Ovary (tissue), 10 donors: ENCODE results near the gene TRNP1. TPM values are rescaled to one million over a fixed set of nuclear protein-coding genes. Genes with fewer than 3 reads are reported as not detected.
"Not testable (repeated sequence)": the region's sequence is repeated elsewhere in the genome, so short reads cannot be mapped to it uniquely, and the experiment has no call there.

ENCODE experiments used
- DNase-seq, 5 donors: peaks; one replicate each; pipeline ENCODE4 v3.0.0-alpha.2; 2019 to 2020
- H3K27ac ChIP-seq, 2 donors: fragments of 200-600 bp; one replicate each; pipeline versions ENCODE4 v1.5.1 to v1.8.0; 2019 to 2022
- H3K27me3 ChIP-seq: fragments of 200-600 bp; one replicate; pipeline ENCODE4 v1.8.0; 2022
- H3K36me3 ChIP-seq: fragments of 200-600 bp; sonication (generic); one replicate; pipeline ENCODE4 v1.5.1; 2019
- H3K4me1 ChIP-seq: one replicate; pipeline ENCODE4 v1.8.1; 2013; ENCODE audit warnings: mild to moderate bottlenecking, moderate library complexity; ENCODE audit not compliant: insufficient read depth
- H3K4me3 ChIP-seq: fragments of 200-600 bp; sonication (generic); one replicate; pipeline ENCODE4 v1.5.1; 2017
- H3K9me3 ChIP-seq, 2 donors: fragments of 200-600 bp in 1 of 2; sonication (generic) in 1 of 2; one replicate each; pipeline versions ENCODE4 v1.5.1 to v1.8.1; 2013 to 2019; ENCODE audit warnings: mild to moderate bottlenecking in 1 of 2, moderate library complexity in 1 of 2
- EP300 ChIP-seq: sonication (generic); formaldehyde crosslinking; IDR thresholded peaks from one replicate; pipeline ENCODE4 v1.6.1; 2017; ENCODE audit warnings: antibody characterized with exemption
- POLR2A ChIP-seq: fragments of 450-650 bp; IDR thresholded peaks from one replicate; pipeline ENCODE4 v1.6.1; 2017; ENCODE audit warnings: antibody characterized with exemption, mild to moderate bottlenecking, moderate library complexity
- WGBS, 3 donors: extraction: QIAGEN DNeasy Blood & Tissue Kit in 1 of 3; methylation state at CpG; one replicate each; pipeline versions ENCODE4 v1.1.5 to v1.1.7; 2013 to 2017; 5-methylcytosine and 5-hydroxymethylcytosine counted together
- intact Hi-C, 4 donors: fragments of 100-400 bp; cut with DNase I; formaldehyde crosslinking; loops; one replicate each; pipeline versions ENCODE4 v1.11.0 to v1.15.1; 2022 to 2023
- long read RNA-seq, 3 donors: library from polyadenylated mRNA in 2 of 3; unstranded in 2 of 3; transcript quantifications; one replicate each; pipeline ENCODE4 v2.0.0 and lab custom pipeline, GENCODE V29; 2021 to 2026
- polyA plus RNA-seq, 2 donors: library from polyadenylated mRNA; stranded (reverse); fragments of 200-250 nt in 1 of 2; fragments of 350-450 nt in 1 of 2; fragmentation: Illumina TruSeq in 1 of 2; extraction: RNeasy Lipid Tissue Mini Kit (QIAGEN cat#74804) in 1 of 2; gene quantifications; one replicate each; pipeline ENCODE4 v1.2.3, GENCODE V29; 2013 to 2014
- total RNA-seq, 7 donors: library from RNA; depleted of rRNA in 2 of 7; stranded (reverse); fragments of >200 nt in 2 of 7; fragmentation: NEBNext Ultra II Directional in 3 of 7; extraction: Animal tissue kit (Norgen Biotek cat#: 25700) in 3 of 7; gene quantifications; one replicate each; pipeline versions ENCODE4 v1.1.0 to v1.2.4, GENCODE V29; 2016 to 2023
- TF ChIP-seq, protein P1 (sequence below), 3 donors: fragments of 450-650 bp in 2 of 3; fragments of 200-600 bp in 1 of 3; IDR thresholded peaks; one replicate each; pipeline versions ENCODE4 v1.5.1 to v1.8.0; 2016 to 2022; ENCODE audit warnings: antibody characterized with exemption in 3 of 3, mild to moderate bottlenecking in 1 of 3
- donor health status: DM: no; HTN: no; CAD: no; lungs with moderate emphysema.
- donor health status: DM: no; HTN: no; CAD: no.
- donor health status: Bipolar disorder and iron deficiency.
- donor health status: DM: yes; HTN: yes; CAD: no.
- donor health status: DM: no; HTN: no; CAD: no.
- donor health status: DM: yes; HTN: yes; CAD: no.

Gene TRNP1
- total RNA-seq (10 to 100 TPM in 1 of 7 donors, 1 to 10 TPM in 3, under 1 TPM in 3; 0.25 to 23.8 (median 2.9) TPM), polyA plus RNA-seq (10 to 100 TPM in 1 of 2 donors, 1 to 10 TPM in 1; 4.2 to 18.0 TPM)
- long read RNA-seq, donor 1, result 0 reads
- long read RNA-seq, donor 2, transcript TRNP1-201 (2 exons, 1,958 nt), result major isoform, 21 of 21 reads
- long read RNA-seq, donor 2, partial matches to known transcripts, result 0 of 21 reads
- long read RNA-seq, donor 2, other reads (novel, unspliced or antisense), result 0 of 21 reads
- long read RNA-seq, donor 3, transcript TRNP1-201 (2 exons, 1,958 nt), result major isoform, 9 of 13 reads
- long read RNA-seq, donor 3, partial matches to known transcripts, result 0 of 13 reads
- long read RNA-seq, donor 3, other reads (novel, unspliced or antisense), result 2 of 13 reads

DNA sequence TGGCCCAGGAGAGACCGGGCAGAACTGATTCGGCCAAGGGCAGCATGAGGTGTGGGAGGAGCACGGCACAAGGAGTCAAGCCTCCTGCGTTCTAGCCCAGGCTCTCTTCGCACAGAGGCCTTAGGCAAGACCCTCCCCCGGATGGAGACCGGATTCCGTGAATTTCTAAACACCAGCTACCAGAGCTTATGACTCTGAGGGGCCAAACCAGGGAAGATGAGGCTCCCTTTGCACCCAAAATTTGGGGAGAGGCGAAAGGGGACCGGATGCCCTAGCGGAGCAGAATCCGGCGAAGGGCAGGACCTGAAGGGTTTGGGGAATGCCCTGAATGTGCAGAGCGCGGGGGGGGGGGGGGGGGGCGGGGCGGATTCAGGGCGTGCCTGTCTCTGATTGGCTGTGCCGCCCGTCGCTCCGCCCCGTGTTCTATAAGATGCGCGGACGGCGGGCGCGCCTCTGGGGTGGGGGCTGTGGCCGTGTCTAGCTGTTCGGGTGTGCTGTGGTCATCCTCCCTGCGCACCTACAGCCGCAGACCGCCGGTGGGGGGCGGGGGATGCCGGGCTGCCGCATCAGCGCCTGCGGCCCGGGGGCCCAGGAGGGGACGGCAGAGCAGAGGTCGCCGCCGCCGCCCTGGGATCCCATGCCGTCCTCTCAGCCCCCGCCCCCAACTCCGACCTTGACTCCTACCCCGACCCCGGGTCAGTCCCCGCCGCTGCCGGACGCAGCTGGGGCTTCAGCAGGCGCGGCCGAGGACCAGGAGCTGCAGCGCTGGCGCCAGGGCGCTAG is at the start of gene TRNP1:
TSS of gene TRNP1 (plus strand) at position 456 of the 783 bp plus-strand sequence. CDS start at position 551, 95 bp downstream.
- H3K36me3 ChIP-seq, result no peaks in the 10 kb centered on the region
- intact Hi-C loops, result no loop called here
- peak within 1 kb of the TSS; percentile 67 for H3K4me3 ChIP-seq
- H3K27ac ChIP-seq, result no peak within 1 kb of the TSS
- peaks cover 6% of the 10 kb centered on the region for H3K4me1 ChIP-seq
- TF ChIP-seq EP300 (no peak), POLR2A (no peak)
- TF ChIP-seq, protein P1, sequence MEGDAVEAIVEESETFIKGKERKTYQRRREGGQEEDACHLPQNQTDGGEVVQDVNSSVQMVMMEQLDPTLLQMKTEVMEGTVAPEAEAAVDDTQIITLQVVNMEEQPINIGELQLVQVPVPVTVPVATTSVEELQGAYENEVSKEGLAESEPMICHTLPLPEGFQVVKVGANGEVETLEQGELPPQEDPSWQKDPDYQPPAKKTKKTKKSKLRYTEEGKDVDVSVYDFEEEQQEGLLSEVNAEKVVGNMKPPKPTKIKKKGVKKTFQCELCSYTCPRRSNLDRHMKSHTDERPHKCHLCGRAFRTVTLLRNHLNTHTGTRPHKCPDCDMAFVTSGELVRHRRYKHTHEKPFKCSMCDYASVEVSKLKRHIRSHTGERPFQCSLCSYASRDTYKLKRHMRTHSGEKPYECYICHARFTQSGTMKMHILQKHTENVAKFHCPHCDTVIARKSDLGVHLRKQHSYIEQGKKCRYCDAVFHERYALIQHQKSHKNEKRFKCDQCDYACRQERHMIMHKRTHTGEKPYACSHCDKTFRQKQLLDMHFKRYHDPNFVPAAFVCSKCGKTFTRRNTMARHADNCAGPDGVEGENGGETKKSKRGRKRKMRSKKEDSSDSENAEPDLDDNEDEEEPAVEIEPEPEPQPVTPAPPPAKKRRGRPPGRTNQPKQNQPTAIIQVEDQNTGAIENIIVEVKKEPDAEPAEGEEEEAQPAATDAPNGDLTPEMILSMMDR (IDR thresholded peaks at IDR 0.05), result no peak
- WGBS, 3 donors, result 0 to 1% (median 1%) methylated on average over 15 to 61 of the region's 61 CpGs
- peak in 3 of 5 donors; percentile 43 to 68 (median 60) for DNase-seq
- no peaks in the 10 kb centered on the region for H3K9me3 ChIP-seq
- H3K27me3 ChIP-seq, result no peaks in the 10 kb centered on the region

DNA sequence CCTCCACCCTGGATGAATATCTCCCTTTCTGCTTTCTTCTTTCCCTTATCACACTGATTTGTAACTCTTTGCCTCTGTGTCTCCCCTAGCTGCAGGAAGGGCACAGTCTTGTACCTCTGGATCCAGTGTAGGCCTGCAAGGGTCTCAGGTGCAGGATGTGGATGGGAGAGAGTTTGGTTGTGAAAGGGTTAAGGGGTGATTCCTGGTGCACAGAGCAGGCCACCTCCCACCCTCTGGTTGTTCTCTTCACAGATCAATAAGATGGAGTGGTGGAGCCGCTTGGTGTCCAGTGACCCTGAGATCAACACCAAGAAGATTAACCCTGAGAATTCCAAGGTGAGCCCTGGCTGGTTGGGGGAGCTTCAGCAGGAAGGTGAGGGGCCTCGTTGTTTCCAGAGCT is 48.4 kb upstream of the TRNP1 start:
- Histone ChIP-seq H3K9me3 (no peaks in the 10 kb centered on the region), H3K36me3 (no peaks in the 10 kb centered on the region), H3K27me3 (no peaks in the 10 kb centered on the region), H3K27ac (no peak overlapping the region), H3K4me1 (peaks cover 2% of the 10 kb centered on the region), H3K4me3 (no peak overlapping the region)
- intact Hi-C loops, result no loop called here
- no peak for DNase-seq
- 43 to 70% (median 59%) methylated on average over 2 of the region's 2 CpGs for WGBS, 3 donors
- TF ChIP-seq EP300, result no peak
- TF ChIP-seq, protein P1 (IDR thresholded peaks at IDR 0.05), result no peak
- TF ChIP-seq POLR2A, result no peak

- DNase-seq, result no peak
- no peaks in the 10 kb centered on the region for H3K9me3 ChIP-seq
- intact Hi-C loops, result no loop called here
- H3K36me3 ChIP-seq, result no peaks in the 10 kb centered on the region
- H3K4me1 ChIP-seq, result peaks cover 2% of the 10 kb centered on the region
- no peak overlapping the region for H3K27ac ChIP-seq
- TF ChIP-seq, protein P1 (IDR thresholded peaks at IDR 0.05), result no peak
- TF ChIP-seq EP300 (no peak), POLR2A (no peak)
- H3K4me3 ChIP-seq, result no peak overlapping the region
- H3K27me3 ChIP-seq, result no peaks in the 10 kb centered on the region
- 61 to 66% (median 63%) methylated on average over 8 of the region's 8 CpGs for WGBS, 3 donors
These were observed 47.8 kb upstream of the TRNP1 start for GRCh38 chr1:26945728-26946127.

DNA sequence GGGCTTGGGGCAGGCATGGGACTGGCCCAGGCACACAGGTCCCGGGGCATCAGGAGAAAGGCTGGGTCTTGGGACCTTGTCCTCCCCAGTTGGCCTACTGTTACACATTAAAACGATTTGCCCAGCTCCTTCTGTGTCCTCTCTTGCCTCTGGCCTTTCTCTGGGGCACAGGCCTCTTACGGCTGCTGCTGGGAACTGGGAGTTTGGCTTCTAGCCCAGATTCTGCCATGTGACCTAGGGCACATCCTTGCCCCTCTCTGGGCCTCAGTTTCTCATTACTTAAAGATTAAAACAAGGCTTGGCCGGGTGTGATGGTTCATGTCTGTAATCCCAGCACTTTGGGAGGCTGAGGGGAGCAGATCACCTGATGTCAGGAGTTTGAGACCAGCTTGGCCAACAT is 47.2 kb upstream of the TRNP1 start:
- no peak for TF ChIP-seq EP300
- TF ChIP-seq, protein P1 (IDR thresholded peaks at IDR 0.05), result no peak
- no peak for TF ChIP-seq POLR2A
- intact Hi-C loops, result no loop called here
- 64 to 83% (median 75%) methylated on average over 4 of the region's 4 CpGs for WGBS, 3 donors
- DNase-seq, result no peak
- H3K27me3 ChIP-seq, result no peaks in the 10 kb centered on the region
- H3K9me3 ChIP-seq, result no peaks in the 10 kb centered on the region
- peaks cover 2% of the 10 kb centered on the region for H3K4me1 ChIP-seq
- H3K4me3 ChIP-seq, result no peak overlapping the region
- no peaks in the 10 kb centered on the region for H3K36me3 ChIP-seq
- no peak overlapping the region for H3K27ac ChIP-seq

GRCh38 chr1:26948725-26949057 is 44.8 kb upstream of the TRNP1 start:
- intact Hi-C loops, result not testable (repeated sequence)
- 88 to 90% (median 89%) methylated on average over 16 of the region's 16 CpGs for WGBS, 3 donors

More at GRCh38 chr1:26948725-26949057, 44.8 kb upstream of the TRNP1 start:
- H3K9me3 ChIP-seq, H3K4me1 ChIP-seq, H3K27me3 ChIP-seq, H3K27ac ChIP-seq, H3K36me3 ChIP-seq, DNase-seq, H3K4me3 ChIP-seq: not testable (repeated sequence)
